HUES64 (cell line): ENCODE measurements around the gene COL15A1.
"Not testable (repeated sequence)": the region's sequence is repeated elsewhere in the genome, so short reads cannot be mapped to it uniquely, and the experiment has no call there.

ENCODE experiments used
- H3K27ac ChIP-seq: 2 replicates; pipeline ENCODE4 v1.7.0; 2013; ENCODE audit warnings: low read depth, low read length, inconsistent platforms
- H3K27me3 ChIP-seq: 2 replicates; pipeline ENCODE4 v1.6.1; 2013; ENCODE audit warnings: mild to moderate bottlenecking, low read length; ENCODE audit not compliant: insufficient read depth
- H3K36me3 ChIP-seq: 2 replicates; pipeline ENCODE4 v1.6.1; 2013; ENCODE audit warnings: mild to moderate bottlenecking, low read length; ENCODE audit not compliant: insufficient read depth
- H3K4me1 ChIP-seq: 2 replicates; pipeline ENCODE4 v1.6.1; 2013; ENCODE audit warnings: mild to moderate bottlenecking, low read length, moderate library complexity; ENCODE audit not compliant: insufficient read depth
- H3K4me3 ChIP-seq: 2 replicates; pipeline ENCODE4 v1.5.1; 2013; ENCODE audit warnings: mild to moderate bottlenecking, low read length, moderate library complexity
- H3K9ac ChIP-seq: 2 replicates; pipeline ENCODE4 v1.6.1; 2013; ENCODE audit warnings: mild to moderate bottlenecking, low read depth, low read length
- H3K9me3 ChIP-seq: 2 replicates; pipeline ENCODE4 v1.6.1; 2013; ENCODE audit warnings: low read depth, low read length; ENCODE audit not compliant: insufficient read depth
- WGBS: fragments of 150-250, 120-280 bp; methylation state at CpG from one replicate; pipeline ENCODE4 v1.1.7; 2013; ENCODE audit warnings: missing lambda C conversion rate; 5-methylcytosine and 5-hydroxymethylcytosine counted together

Gene COL15A1

DNA sequence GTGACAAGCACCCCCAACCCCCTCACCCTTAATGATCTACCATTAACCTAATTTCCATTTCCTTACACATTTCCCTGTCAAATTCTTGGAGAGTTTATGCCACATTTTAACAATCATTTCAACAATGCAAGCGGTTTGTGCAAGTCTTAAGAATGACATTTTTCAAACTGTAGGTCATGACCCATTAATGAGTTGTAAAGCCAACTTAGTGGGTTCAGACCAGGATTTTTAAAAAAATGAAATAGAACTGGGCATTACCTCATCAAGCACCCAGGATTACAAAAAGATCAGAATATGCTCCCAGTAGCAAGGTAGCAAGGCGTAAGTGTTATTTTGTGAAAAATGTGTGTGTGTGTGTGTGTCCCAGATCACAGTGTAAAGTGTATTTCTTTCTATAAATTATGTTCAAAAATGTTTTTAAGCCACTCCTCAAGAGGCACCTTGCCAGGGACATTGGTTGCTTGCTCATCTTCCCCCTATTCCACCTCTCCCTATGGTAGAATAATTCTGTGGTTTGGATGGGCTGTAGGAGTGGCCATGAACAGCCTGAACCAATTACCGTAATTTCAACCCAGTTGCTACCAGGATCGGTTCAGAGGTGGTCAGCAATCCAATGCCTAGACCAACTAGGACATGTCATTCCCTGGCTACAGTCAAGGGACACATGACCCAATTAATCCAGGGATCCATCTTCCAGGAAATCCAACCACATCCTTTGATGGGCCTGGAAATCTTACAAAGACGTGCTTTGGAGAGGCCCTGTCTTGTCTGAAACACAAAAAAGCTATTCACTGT, 146.8 kb downstream of the COL15A1 start:
- Histone ChIP-seq H3K9ac (no peak overlapping the region), H3K4me1 (no peaks in the 10 kb centered on the region), H3K27me3 (no peaks in the 10 kb centered on the region), H3K36me3 (no peaks in the 10 kb centered on the region), H3K4me3 (no peak overlapping the region), H3K27ac (no peak overlapping the region), H3K9me3 (peaks cover 19% of the 10 kb centered on the region; the same call in 1 of the 2 replicates)
- 95% methylated on average over 5 of the region's 5 CpGs for WGBS

DNA sequence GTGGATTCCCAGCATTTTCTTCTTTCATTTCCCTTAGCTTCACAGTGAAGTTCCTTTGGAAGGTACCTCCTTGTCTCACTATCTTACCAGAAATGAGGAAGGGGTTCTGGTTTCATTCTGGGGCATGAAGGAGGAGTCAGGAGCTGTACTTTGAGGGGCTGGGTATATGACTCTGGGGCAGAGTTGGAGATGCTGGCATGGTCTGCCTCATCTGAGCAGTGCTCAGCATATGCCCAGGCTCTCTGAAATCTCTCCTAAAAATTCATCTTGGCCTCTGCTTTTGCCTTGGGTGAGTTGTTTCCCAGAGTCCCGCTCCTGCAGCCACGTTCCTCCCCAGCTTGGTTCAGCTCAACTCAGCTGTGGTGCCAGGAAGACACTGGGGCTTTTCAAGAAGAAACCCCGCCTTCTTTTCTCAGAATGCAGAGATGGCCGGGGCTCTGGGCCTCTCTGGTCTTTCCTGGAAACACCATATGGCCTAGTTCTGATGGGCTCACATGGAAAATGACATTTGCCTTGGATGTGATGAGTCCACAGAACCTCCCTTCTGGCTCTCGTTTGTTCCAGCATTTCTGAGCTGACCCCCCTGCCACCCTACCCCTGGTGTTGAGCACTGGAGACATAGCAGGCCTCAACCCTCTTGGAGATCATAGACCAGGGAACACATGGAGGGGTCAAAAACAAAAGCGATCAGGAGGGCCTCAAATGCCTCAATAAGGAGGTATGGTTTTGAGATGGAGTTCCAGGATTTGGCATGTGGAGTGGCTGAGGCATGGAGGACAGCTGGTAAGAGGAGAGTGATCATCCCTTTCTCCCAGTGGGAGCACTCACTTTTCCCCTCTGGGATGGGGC, 149.2 kb downstream of the COL15A1 start:
- peaks cover 19% of the 10 kb centered on the region; the same call in 1 of the 2 replicates for H3K9me3 ChIP-seq
- H3K36me3 ChIP-seq, result no peaks in the 10 kb centered on the region
- H3K4me3 ChIP-seq, result no peak overlapping the region
- no peak overlapping the region for H3K9ac ChIP-seq
- H3K27ac ChIP-seq, result no peak overlapping the region
- peaks cover 11% of the 10 kb centered on the region; the same call in 1 of the 2 replicates for H3K4me1 ChIP-seq
- H3K27me3 ChIP-seq, result no peaks in the 10 kb centered on the region
- WGBS, result 92% methylated on average over 6 of the region's 6 CpGs

GRCh38 chr9:99093492-99093791, 149.7 kb downstream of the COL15A1 start:
- Histone ChIP-seq H3K9me3 (peaks cover 19% of the 10 kb centered on the region; the same call in 1 of the 2 replicates), H3K27ac (no peak overlapping the region), H3K4me3 (no peak overlapping the region), H3K27me3 (no peaks in the 10 kb centered on the region), H3K9ac (no peak overlapping the region), H3K36me3 (no peaks in the 10 kb centered on the region), H3K4me1 (peaks cover 11% of the 10 kb centered on the region; the same call in 1 of the 2 replicates)
- WGBS, result 93% methylated on average over 3 of the region's 3 CpGs

- WGBS, result 86% methylated on average over 3 of the region's 3 CpGs
- Histone ChIP-seq H3K4me3 (no peak overlapping the region), H3K9me3 (no peaks in the 10 kb centered on the region; the same call in 1 of the 2 replicates), H3K27ac (no peak overlapping the region), H3K9ac (no peak overlapping the region), H3K4me1 (peaks cover 11% of the 10 kb centered on the region; the same call in 1 of the 2 replicates), H3K27me3 (no peaks in the 10 kb centered on the region), H3K36me3 (no peaks in the 10 kb centered on the region)
Observed at GRCh38 chr9:99095565-99095964, 151.9 kb downstream of the COL15A1 start.

- no peaks in the 10 kb centered on the region for H3K36me3 ChIP-seq
- H3K4me1 ChIP-seq, result peaks cover 11% of the 10 kb centered on the region; the same call in 1 of the 2 replicates
- H3K27ac ChIP-seq, result no peak overlapping the region
- WGBS, result 75% methylated on average over 3 of the region's 3 CpGs
- no peak overlapping the region for H3K9ac ChIP-seq
- no peak overlapping the region for H3K4me3 ChIP-seq
- H3K27me3 ChIP-seq, result no peaks in the 10 kb centered on the region
- no peaks in the 10 kb centered on the region; the same call in 1 of the 2 replicates for H3K9me3 ChIP-seq
Observed at GRCh38 chr9:99096409-99096808, 152.7 kb downstream of the COL15A1 start.

GRCh38 chr9:99099806-99100585, 156.3 kb downstream of the COL15A1 start:
- H3K4me1 ChIP-seq, result peaks cover 16% of the 10 kb centered on the region; the same call in 1 of the 2 replicates
- H3K27ac ChIP-seq, H3K4me3 ChIP-seq, H3K36me3 ChIP-seq, H3K9me3 ChIP-seq, H3K9ac ChIP-seq: not testable (repeated sequence)
- H3K27me3 ChIP-seq, result peaks cover 14% of the 10 kb centered on the region
- 89% methylated on average over 4 of the region's 5 CpGs for WGBS

GRCh38 chr9:99101271-99101670, 157.6 kb downstream of the COL15A1 start:
- WGBS, result 97% methylated on average over 5 of the region's 5 CpGs
- peaks cover 15% of the 10 kb centered on the region; the same call in 1 of the 2 replicates for H3K4me1 ChIP-seq
- H3K4me3 ChIP-seq, result no peak overlapping the region
- no peaks in the 10 kb centered on the region for H3K36me3 ChIP-seq
- no peak overlapping the region for H3K9ac ChIP-seq
- peaks cover 14% of the 10 kb centered on the region for H3K27me3 ChIP-seq
- H3K27ac ChIP-seq, result no peak overlapping the region
- H3K9me3 ChIP-seq, result no peaks in the 10 kb centered on the region; the same call in 1 of the 2 replicates

GRCh38 chr9:99101812-99102211, 158.1 kb downstream of the COL15A1 start:
- Histone ChIP-seq H3K27ac (no peak overlapping the region), H3K4me3 (no peak overlapping the region), H3K9ac (no peak overlapping the region), H3K4me1 (peaks cover 15% of the 10 kb centered on the region), H3K9me3 (no peaks in the 10 kb centered on the region; the same call in 1 of the 2 replicates), H3K36me3 (no peaks in the 10 kb centered on the region), H3K27me3 (peaks cover 14% of the 10 kb centered on the region)
- 83% methylated on average over 2 of the region's 2 CpGs for WGBS

DNA sequence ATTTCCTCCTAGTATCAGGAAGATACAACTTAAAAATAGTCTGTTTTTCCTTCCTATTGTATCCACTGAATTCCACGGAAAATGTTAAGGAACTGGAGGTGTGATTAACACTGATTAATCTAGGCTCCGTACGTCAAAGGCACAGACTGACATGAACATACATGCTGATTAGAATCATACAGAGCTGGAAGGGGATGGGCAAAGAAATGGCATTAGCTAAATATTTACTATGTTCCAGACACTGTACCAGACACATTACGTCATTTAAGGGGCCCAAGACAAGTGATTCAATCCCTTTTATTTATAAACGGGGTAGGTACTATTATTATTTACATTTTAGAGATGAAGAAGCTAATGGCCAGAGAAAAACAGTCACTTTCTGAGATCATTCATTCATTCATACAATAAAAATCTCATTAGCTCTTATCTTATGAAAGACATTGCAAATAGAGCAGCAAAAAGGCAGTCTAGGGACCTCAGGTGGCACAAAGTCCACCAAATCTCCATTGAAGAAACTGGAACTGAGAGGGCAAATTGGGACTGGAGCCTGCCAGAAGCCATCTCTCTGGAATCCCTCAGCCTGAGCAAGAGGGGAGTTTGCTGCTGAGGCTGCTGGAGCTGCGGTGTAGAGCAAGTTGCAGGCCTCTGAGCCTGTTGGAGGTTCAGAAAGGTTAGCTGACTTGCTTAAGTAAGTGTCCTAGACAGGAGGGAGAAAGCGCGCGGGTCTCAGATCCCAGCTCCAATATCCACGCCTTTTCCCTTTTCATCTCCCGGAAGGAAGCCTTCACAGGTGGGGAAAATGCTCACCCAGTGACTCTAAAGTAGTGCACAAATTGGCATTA, 159.6 kb downstream of the COL15A1 start:
- Histone ChIP-seq H3K36me3 (no peaks in the 10 kb centered on the region), H3K4me3 (peak overlapping the region; percentile 92), H3K27me3 (peaks cover 14% of the 10 kb centered on the region), H3K9ac (no peak overlapping the region), H3K9me3 (no peaks in the 10 kb centered on the region; the same call in 1 of the 2 replicates), H3K27ac (no peak overlapping the region), H3K4me1 (peaks cover 27% of the 10 kb centered on the region)
- 71% methylated on average over 9 of the region's 11 CpGs for WGBS

DNA sequence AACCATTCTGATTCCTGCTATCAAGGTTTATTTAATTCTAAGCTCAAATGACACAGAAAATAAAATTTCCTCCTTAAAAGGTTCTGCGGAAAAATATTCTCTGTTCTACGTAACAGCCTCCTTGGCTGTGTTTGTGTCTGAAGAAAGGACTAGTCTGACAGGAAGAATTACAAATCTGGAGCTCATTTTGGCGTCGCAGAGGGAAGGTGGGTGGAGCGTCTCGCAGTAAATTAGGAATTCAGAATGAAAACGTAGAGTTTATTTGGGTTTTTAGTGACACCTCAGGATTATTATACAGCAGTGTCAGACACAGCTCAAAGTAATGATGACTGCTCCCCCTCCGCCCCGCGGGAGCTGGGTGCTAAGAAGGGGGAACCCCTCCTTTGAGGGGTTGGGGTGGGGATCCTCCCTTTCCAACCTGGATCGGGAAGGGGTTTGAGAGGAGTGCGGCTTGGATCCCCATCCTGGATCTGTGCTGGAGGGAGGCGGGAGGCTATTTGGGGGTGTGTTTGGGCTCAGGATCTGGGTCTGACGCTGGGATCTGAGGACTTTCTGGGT, 160.3 kb downstream of the COL15A1 start:
- Histone ChIP-seq H3K9me3 (no peaks in the 10 kb centered on the region; the same call in 1 of the 2 replicates), H3K27ac (no peak overlapping the region), H3K27me3 (peaks cover 14% of the 10 kb centered on the region), H3K4me1 (peaks cover 29% of the 10 kb centered on the region), H3K4me3 (peak overlapping the region; percentile 92), H3K9ac (peak overlapping the region; percentile 46; the same call in 1 of the 2 replicates), H3K36me3 (no peaks in the 10 kb centered on the region)
- 25% methylated on average over 14 of the region's 14 CpGs for WGBS
